KMS-11 (cell line): ENCODE data around the gene PICALM.

Experiments used
- H2AFZ ChIP-seq: fragments of 200-600 bp; sonication (generic); 2 replicates; pipeline ENCODE4 v1.6.1; 2016; ENCODE audit warnings: antibody characterized with exemption, mixed run types, low read depth
- H3K27ac ChIP-seq: fragments of 200-600 bp; sonication (generic); 2 replicates; pipeline ENCODE4 v1.6.1; 2016; ENCODE audit warnings: mild to moderate bottlenecking, mixed run types
- H3K27me3 ChIP-seq: fragments of 200-600 bp; sonication (generic); 2 replicates; pipeline ENCODE4 v1.6.1; 2017; ENCODE audit warnings: mild to moderate bottlenecking, low read depth, mixed run types, moderate library complexity; ENCODE audit not compliant: insufficient read depth
- H3K36me3 ChIP-seq: fragments of 200-600 bp; sonication (generic); 2 replicates; pipeline ENCODE4 v1.6.1; 2017; ENCODE audit warnings: mild to moderate bottlenecking, mixed run types; ENCODE audit not compliant: insufficient read depth
- H3K4me1 ChIP-seq: fragments of 200-600 bp; sonication (generic); 2 replicates; pipeline ENCODE4 v1.6.1; 2016; ENCODE audit warnings: mild to moderate bottlenecking, low read depth, mixed run types; ENCODE audit not compliant: poor library complexity, severe bottlenecking
- H3K4me2 ChIP-seq: fragments of 200-600 bp; sonication (generic); 2 replicates; pipeline ENCODE4 v1.7.0; 2016; ENCODE audit warnings: mild to moderate bottlenecking, mixed run types
- H3K4me3 ChIP-seq: fragments of 200-600 bp; sonication (generic); IDR thresholded peaks from 2 replicates; pipeline ENCODE4 v1.6.1; 2017; ENCODE audit warnings: low read depth, low read length, mixed read lengths; ENCODE audit not compliant: insufficient read depth
- H3K79me2 ChIP-seq: fragments of 200-600 bp; sonication (generic); 2 replicates; pipeline ENCODE4 v1.6.1; 2016; ENCODE audit warnings: low read depth, mixed run types; ENCODE audit not compliant: insufficient read depth
- H3K9ac ChIP-seq: fragments of 200-600 bp; sonication (generic); 2 replicates; pipeline ENCODE4 v1.6.1; 2016; ENCODE audit warnings: mild to moderate bottlenecking, mixed run types
- H4K20me1 ChIP-seq: fragments of 200-600 bp; sonication (generic); 2 replicates; pipeline ENCODE4 v1.6.1; 2016; ENCODE audit warnings: mild to moderate bottlenecking, mixed run types; ENCODE audit not compliant: insufficient read depth
- CTCF ChIP-seq: fragments of 200-600 bp; sonication (generic); conservative IDR thresholded peaks from 2 replicates; pipeline ENCODE4 v1.6.1; 2017; ENCODE audit warnings: low read depth, mild to moderate bottlenecking, antibody characterized with exemption, low read length, moderate library complexity, mixed read lengths

Gene PICALM

GRCh38 chr11:86002431-86002830 is 66.5 kb downstream of the PICALM start:
- Histone ChIP-seq H3K4me2 (no peak overlapping the region), H3K79me2 (no peaks in the 10 kb centered on the region), H3K9ac (no peak overlapping the region), H3K27me3 (no peaks in the 10 kb centered on the region), H2AFZ (no peak overlapping the region), H3K4me1 (peaks cover 52% of the 10 kb centered on the region), H3K36me3 (peaks cover 34% of the 10 kb centered on the region; the same call in 1 of the 2 replicates), H4K20me1 (no peaks in the 10 kb centered on the region), H3K27ac (no peak overlapping the region), H3K4me3 (no peak overlapping the region)
- TF ChIP-seq CTCF: no peak

GRCh38 chr11:85991508-85991907 is 77.4 kb downstream of the PICALM start:
- H3K4me2 ChIP-seq: no peak overlapping the region
- no peak overlapping the region for H3K9ac ChIP-seq
- no peak overlapping the region for H2AFZ ChIP-seq
- no peaks in the 10 kb centered on the region for H3K4me1 ChIP-seq
- no peak overlapping the region for H3K4me3 ChIP-seq
- peaks cover 17% of the 10 kb centered on the region; the same call in 1 of the 2 replicates for H3K36me3 ChIP-seq
- no peaks in the 10 kb centered on the region for H4K20me1 ChIP-seq
- H3K27ac ChIP-seq: no peak overlapping the region
- no peaks in the 10 kb centered on the region for H3K27me3 ChIP-seq
- H3K79me2 ChIP-seq: 0 out of 2 replicates have a peak, but pooled peaks cover 9% of the 10 kb centered on the region
- no peak for TF ChIP-seq CTCF

GRCh38 chr11:85989746-85990145 is 79.1 kb downstream of the PICALM start:
- no peaks in the 10 kb centered on the region for H3K4me1 ChIP-seq
- no peak overlapping the region for H3K4me2 ChIP-seq
- H3K36me3 ChIP-seq: peaks cover 5% of the 10 kb centered on the region; the same call in 1 of the 2 replicates
- 0 out of 2 replicates have a peak, but pooled peaks cover 9% of the 10 kb centered on the region for H3K79me2 ChIP-seq
- H4K20me1 ChIP-seq: no peaks in the 10 kb centered on the region
- no peak overlapping the region for H3K4me3 ChIP-seq
- no peak for TF ChIP-seq CTCF
- no peak overlapping the region for H3K27ac ChIP-seq
- no peaks in the 10 kb centered on the region for H3K27me3 ChIP-seq
- H2AFZ ChIP-seq: no peak overlapping the region
- H3K9ac ChIP-seq: no peak overlapping the region

- Histone ChIP-seq H3K36me3 (peaks cover 5% of the 10 kb centered on the region; the same call in 1 of the 2 replicates), H3K27ac (no peak overlapping the region), H3K4me2 (no peak overlapping the region)
Measured at GRCh38 chr11:85988780-85989179, 80.1 kb downstream of the PICALM start.

More at GRCh38 chr11:85988780-85989179, 80.1 kb downstream of the PICALM start:
- no peak for TF ChIP-seq CTCF
- Histone ChIP-seq H3K4me1 (no peaks in the 10 kb centered on the region), H3K79me2 (0 out of 2 replicates have a peak, but pooled peaks cover 9% of the 10 kb centered on the region), H3K9ac (no peak overlapping the region), H3K4me3 (no peak overlapping the region), H3K27me3 (no peaks in the 10 kb centered on the region), H4K20me1 (no peaks in the 10 kb centered on the region; the same call in 1 of the 2 replicates), H2AFZ (no peak overlapping the region)
